NCI-H1930 (cell line): ENCODE data around the gene PFKP.
A peak's percentile ranks its signal among the peaks of the same experiment; 100 is the strongest.

Experiments used
- DNase-seq, 2 experiments: peaks; one replicate each; lab custom pipeline; 2025; lab: John Stamatoyannopoulos, UW

Gene PFKP

GRCh38 chr10:3116508-3117100 is 49.3 kb downstream of the PFKP start:
- DNase-seq, result no peak

DNA sequence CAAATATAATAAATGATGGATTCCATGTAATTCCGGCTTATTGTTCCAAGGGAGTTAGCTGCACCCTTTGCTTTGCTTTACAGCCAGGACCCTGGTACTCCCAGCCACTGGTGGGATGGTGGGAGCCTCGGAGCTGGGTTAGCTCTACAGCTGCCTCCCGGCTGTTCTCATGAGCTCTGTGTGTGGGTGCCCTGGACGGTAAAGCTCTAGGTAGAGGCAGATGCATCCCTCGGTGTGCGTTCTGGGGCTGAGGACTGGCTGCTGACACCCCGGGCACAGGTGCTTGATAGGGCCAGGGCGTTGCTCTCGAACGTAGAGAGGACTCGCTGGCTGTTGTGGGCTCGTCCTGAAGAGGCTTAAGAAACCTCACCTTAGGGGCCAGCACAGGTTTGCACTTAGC is 50.1 kb downstream of the PFKP start:
- no peak for DNase-seq

GRCh38 chr10:3118641-3119091 is 51.3 kb downstream of the PFKP start:
- DNase-seq, result no peak

- no peak for DNase-seq
Observed at GRCh38 chr10:3119796-3120459, 52.6 kb downstream of the PFKP start.

DNA sequence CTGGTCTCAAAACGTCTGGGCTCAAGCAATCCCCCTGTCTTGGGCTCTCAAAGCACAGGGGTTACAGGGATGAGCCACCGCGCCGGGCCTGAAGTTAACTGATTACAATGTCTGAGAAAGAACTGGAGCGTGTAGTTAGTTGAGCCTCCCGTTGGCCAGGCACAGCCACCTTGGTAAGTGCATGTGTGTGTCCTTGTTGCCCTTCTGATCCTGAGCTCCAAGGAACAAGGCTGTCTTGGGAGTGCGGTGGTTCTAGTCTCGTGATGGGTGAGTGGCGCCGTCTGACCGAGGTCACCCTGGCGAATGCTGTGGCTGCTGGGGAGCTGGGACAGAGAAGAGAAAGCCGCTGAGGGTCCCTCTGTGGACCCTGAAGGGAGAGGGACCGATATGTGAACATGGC is 54.7 kb downstream of the PFKP start:
- DNase-seq, result no peak

DNA sequence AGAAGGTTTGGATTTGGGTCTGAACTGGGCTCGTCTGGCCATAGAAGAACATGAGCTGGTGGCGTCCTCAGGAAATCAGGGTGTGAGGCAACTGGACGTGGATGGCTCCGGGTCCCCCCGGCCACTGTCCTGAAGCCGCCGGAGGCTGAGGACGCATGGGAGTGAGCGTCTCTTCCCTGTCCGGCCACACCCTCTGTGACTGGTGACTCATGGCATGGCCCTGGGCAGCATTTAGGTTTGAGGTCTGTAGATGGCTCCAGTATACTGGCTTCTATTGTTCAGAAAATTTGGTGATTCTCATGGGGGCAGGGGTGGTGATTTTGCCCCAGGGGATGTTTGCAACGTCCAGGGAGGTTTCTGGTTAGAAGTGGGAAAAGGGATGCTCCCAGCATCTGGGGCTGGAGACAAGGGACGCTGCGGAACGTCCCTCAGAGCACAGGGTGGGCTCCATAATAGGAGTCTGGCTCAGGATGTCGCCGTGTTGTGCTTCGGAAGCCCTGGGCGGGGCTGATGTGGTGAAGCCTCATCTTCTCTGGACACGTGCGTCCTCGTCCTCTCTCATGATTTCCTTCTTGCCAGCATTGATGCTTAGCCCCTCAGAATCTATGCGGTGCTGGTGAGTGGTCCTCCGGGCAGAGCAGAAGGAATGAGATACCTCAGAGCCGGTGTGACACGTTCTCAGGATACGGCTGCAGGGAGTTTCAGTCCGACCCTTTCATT is 55.3 kb downstream of the PFKP start:
- no peak for DNase-seq

- no peak for DNase-seq
Observed at GRCh38 chr10:3123571-3124411, 56.4 kb downstream of the PFKP start.

DNA sequence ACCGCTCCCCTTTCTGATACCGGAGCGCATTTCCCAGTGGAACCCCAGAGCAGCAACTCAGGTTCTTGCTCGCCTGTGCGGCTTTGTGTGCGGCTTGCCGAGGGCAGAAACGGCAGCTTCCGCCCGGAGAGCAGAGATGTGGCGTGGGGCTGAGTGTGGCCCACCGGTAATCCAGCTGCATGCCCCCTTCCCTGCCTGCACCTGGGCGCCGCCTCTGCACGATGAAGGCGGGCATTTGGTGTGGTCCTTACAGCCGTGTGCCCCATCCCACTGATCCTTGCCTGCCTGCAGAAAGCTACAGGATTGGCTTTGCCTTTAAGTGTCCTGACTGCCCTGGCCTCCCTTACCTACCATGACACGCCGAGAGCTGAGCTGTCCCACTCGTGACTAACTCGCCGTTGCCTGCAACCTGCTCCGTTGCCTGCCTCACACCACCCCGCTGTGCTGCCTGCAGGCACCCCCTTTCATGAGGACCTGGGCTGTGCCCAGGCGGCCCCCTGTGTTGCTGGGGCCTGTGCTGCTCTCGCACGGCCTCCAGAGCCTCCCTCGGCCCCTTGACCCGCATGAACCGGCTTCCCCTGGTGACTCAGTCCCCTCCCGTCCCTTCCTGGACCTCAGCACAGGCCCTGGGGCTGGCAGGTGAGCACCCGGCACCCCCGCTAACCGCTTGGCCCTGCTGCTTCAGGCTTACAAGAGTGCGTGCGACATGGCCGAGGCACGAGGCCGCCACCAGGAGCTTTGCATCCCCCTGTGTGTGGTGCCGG is 57.2 kb downstream of the PFKP start:
- no peak for DNase-seq

GRCh38 chr10:3125527-3126170 is 58.3 kb downstream of the PFKP start:
- DNase-seq, result no peak

DNA sequence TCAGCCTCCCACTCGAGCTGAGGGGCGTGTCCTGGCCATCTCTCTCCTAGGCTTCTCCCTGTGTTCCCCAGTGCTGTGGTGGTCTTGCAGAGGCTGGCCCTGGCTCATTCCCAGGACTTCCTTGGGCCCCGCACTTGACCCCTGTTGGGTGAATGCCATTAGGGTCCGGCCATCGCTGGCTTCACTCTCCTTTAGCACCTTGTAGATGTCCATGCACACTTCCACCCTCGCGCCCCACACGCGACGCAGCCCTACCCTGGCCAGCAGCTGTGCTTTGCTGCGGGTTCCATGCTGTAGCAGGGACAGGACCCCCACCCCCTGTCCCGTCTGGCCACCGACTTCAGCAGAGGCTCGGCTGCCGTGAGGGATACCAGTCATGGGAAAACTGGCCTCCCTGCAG is 58.9 kb downstream of the PFKP start:
- DNase-seq, result no peak

DNA sequence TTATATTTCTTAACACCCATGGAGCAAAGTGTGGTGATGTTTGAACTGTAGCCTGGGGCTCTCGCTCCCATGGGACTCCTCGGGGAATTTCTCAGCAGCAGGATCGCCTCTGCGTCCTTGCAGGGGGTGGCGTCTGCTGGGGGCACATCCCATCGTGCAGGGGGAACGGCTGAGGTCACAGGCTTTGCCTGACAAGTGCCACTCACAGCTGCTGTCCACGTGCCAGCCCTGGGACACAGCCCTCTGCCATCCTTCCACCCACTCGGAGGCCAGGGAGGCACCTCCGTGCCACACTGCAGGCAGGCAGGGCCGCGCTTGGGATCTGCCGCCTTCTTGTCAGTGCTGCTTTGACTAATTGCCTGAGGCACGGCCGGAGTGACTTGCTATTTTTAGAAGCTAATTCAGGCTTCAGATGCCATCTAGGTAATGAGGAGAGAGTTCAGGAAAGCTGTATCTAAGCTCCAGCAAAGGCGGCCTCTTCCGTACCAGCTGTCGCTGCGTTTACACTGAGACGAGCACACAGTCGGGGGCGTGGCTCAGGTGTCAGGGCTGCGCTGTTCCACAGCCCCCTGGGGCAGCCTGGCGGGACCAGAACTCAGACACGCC is 59.5 kb downstream of the PFKP start:
- peak in 1 of 2 experiments; percentile 0 for DNase-seq

- no peak for DNase-seq
Observed at GRCh38 chr10:3127921-3128320, 60.6 kb downstream of the PFKP start.

- DNase-seq, result no peak
Observed at GRCh38 chr10:3128379-3129130, 61.2 kb downstream of the PFKP start.

GRCh38 chr10:3129581-3130340 is 62.4 kb downstream of the PFKP start:
- DNase-seq, result no peak

DNA sequence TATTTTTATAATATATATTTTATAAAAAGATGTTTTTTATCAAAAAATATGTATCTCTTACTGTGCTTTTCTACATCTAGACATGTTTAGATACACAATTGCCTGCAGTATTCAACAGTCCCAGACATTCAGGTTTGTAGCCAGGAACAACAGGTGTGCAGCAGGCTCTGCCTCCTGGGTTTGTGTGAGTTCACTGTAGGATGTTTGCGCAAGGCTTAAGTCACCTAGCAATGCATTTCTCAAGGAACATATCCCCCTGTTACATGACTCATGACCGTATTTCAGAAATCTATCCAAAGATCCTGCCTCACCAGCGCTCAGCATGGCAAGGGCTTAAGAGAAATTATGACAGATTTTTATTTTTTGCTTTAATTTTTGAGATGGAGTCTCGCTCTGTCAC is 63.8 kb downstream of the PFKP start:
- DNase-seq, result no peak

DNA sequence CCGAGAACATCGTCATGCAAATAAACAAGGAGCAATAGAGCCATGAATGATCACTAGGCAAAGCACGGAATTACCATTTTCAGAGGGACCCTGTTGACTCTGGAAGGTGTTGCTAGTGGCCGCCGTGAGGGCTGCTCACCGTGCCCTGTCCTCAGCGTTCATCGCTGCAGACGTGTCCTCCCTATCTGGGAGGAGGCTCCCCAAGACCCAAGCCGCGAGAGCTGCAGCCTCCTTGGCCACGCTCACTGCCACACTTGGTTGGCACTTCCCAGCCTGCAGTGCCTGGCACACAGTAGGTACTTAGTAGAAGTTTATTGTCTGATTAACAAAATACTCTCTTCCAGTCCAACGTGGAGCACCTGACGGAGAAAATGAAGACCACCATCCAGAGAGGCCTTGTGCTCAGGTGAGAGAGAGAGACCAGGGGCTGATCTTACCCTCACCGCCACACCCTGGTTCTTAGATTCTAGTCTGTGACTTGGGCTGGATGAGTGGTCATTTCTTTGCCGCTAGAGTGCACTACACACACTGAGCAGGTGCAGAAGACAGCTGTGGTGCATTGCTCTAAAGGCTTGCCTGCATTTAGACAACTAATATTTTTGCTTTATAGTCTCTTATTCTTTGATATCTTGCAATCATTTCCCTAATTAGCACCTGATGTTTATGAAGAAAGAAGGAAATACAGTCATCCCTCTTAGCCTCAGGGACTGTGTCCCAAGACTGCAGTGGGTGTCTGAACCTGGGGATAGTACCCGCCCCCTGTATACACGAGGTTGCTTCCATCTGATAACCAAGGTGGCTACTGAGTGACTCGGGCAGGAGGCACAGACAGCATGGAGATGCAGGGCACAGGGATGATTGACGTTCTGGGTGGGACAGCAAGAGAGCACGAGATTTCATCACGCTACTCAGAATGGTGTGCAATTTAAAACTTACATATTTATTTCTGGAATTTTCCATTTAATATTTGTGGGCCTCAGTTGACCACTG is 65.0 kb downstream of the PFKP start:
- no peak for DNase-seq

- DNase-seq, result no peak
Observed at GRCh38 chr10:3133948-3134347, 66.6 kb downstream of the PFKP start.

DNA sequence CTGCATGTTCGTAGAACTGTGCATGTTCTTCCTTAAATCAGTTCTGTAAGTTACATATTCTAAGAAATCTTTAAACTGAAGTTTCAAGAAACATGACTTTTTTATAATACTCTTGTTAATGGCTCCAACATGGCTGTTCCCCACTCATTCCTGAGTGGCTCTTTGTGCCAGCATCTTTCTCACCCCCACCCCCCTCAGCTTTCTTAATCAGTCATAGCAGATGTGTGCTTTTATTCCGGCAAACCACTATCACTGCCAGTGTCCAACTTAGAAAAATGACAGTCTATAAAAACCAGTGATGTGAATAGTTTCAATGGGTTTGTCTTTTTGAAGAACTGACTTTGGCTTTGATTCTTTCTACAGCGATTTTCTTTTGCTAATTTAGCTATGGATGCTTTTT is 67.7 kb downstream of the PFKP start:
- no peak for DNase-seq
